Measurements from ENCODE around the gene CDH4.

- TF ChIP-seq ATF1 (CRISPR knock-in tag; IDR thresholded peaks at IDR 0.05) (no peak), HMGA2 (CRISPR knock-in tag; IDR thresholded peaks at IDR 0.05) (no peak), USF2 (CRISPR knock-in tag; IDR thresholded peaks at IDR 0.05) (no peak), CTCF (IDR thresholded peaks at IDR 0.05) (no peak), ZNF423 (CRISPR knock-in tag; IDR thresholded peaks at IDR 0.05) (no peak)
These were observed 610.8 kb downstream of the CDH4 start for GRCh38 chr20:61862881-61863280.
